Sciatic nerve (tissue), 2 donors: ENCODE results near the gene DNAJB14. TPM values are rescaled to one million over a fixed set of nuclear protein-coding genes. Genes with fewer than 3 reads are reported as not detected.

ENCODE experiments used
- ATAC-seq: fragments of 200-7000 bp; cut with Tn5 transposase; one replicate; pipeline ENCODE4 v1.9.1; 2020; ENCODE audit warnings: mild to moderate bottlenecking, moderate library complexity
- DNase-seq: peaks from one replicate; pipeline ENCODE4 v3.0.0-alpha.2; 2020; ENCODE audit warnings: low spot score
- intact Hi-C: fragments of 100-400 bp; cut with DNase I; formaldehyde crosslinking; loops from one replicate; pipeline ENCODE4 v1.14.2; 2022
- total RNA-seq: library from RNA; stranded (reverse); fragmentation: NEBNext Ultra II Directional; extraction: Animal tissue kit (Norgen Biotek cat#: 25700); gene quantifications from one replicate; pipeline ENCODE4 v1.2.1, GENCODE V29; 2021
- donor health status: DM: no; HTN: no; CAD: no.
- donor health status: DM: no; HTN: no; CAD: no.

The DNAJB14 gene
- total RNA-seq, 1 donor from 2014 or later = 52.9 TPM

DNA sequence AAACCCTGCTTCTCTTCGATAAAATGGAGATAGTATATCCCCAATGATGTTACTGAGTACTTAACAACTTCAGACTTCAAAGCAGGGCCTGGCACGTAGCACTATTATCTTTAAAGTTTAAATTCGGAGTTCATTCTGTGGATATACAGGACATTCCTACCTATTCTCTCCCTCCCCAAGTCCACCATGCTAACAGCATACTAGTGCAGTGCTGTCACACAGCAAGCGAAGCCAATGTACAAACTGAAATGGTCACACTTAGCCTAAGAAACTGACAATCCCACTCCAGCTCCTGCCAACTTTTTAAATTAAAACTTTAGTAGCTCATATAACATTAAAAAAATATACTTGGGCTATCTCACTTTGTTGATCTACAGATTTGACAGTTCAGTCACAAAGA lies 1.2 kb upstream of the DNAJB14 start:
- intact Hi-C loops = loop anchor here (10.0 kb wide), 1 partner anchor 53 kb away; the partner anchor contains the start of gene LAMTOR3
- ATAC-seq (no peak), DNase-seq (no peak)

GRCh38 chr4:99947190-99947578 lies 766 bp upstream of the DNAJB14 start:
- no peak for DNase-seq
- intact Hi-C loops = loop anchor here (10.0 kb wide), 1 partner anchor 52 kb away; the partner anchor contains the start of gene LAMTOR3
- ATAC-seq = no peak

DNA sequence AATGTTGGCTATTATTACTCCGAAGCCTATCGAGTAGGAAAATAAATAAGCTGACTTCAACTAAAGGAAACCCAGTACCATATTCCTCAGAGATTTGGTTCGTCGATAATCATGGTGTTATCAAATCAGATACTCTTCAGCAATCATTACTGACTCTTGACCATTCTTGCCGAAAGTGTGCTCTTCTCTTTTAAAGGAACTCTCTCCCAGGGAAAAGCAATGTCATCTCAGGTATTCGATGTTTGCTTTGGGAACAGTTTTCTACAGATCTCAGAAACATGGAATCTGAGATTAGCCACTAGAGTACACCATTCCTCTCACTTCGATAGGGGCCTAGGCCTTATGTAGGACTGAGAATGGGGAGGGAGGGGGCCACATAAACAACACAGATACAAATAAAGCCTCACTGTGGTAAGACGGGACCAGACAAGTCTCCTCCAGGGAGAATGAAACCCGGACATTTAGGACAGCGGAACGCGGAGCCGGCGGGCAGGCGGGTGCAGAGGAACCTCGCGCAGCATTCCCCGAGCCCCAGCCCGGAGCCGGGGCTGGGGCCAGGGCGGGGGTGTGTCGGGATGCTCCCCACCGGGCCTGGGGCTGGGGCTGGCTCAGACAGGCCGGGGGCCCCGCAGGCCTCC lies 581 bp downstream of the DNAJB14 start:
- DNase-seq (no peak), ATAC-seq (no peak)
- intact Hi-C loops = loop anchor here (10.0 kb wide), 1 partner anchor 51 kb away; the partner anchor contains the start of gene LAMTOR3

GRCh38 chr4:99943904-99944437 lies 2.4 kb downstream of the DNAJB14 start:
- ATAC-seq (no peak), DNase-seq (no peak)
- intact Hi-C loops = loop anchor here (10.0 kb wide), 1 partner anchor 49 kb away; the partner anchor contains the start of gene LAMTOR3

DNA sequence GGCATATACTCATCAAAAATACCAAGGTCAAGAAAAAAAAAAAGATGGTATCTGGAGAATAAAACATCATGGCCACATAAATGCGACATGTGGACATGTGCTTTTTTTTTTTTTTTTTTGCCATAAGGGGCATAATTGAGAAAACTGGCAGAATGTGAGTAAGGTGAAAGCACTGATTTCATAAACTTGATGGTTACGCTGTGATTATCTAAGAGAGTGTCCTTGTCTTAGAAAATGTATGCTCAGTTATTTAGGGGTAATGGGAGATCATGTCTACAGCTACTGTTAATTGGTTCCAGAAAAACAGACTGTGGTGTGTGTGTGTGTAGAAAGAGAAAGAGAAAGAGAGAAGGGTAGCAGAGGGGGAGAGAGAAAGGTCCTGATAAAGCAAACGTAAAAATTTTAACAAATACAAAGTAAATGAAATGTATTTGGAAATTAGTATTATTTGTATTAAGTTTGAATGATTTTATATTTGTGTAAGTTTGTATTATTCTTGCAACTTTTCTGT lies 8.1 kb downstream of the DNAJB14 start:
- DNase-seq (no peak), ATAC-seq (no peak)
- intact Hi-C loops = no loop called here

GRCh38 chr4:99934891-99935290 lies 11.5 kb downstream of the DNAJB14 start:
- no peak for DNase-seq
- no peak for ATAC-seq
- intact Hi-C loops = no loop called here

DNA sequence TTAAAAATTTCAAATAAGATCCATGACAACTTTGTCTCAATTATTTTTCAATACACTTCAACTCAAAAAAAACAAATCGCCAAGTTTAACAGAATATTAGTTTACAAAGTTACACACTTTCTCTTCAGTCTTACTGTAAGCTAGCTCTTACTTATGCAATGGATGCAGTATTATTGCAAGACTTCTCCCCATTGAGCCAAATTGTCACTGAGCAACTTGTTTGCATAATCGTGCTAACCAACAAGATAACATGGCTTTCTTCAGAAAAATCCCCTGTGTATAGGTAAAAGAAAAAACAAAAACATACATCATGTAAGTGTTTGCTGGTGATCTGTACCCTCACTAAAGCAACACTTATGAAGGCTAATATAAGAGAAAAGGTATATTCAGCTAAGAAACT lies 18.9 kb downstream of the DNAJB14 start:
- intact Hi-C loops = no loop called here
- no peak for DNase-seq
- no peak for ATAC-seq

GRCh38 chr4:99921174-99921573 lies 25.2 kb downstream of the DNAJB14 start:
- intact Hi-C loops = no loop called here
- no peak for ATAC-seq
- DNase-seq = no peak

DNA sequence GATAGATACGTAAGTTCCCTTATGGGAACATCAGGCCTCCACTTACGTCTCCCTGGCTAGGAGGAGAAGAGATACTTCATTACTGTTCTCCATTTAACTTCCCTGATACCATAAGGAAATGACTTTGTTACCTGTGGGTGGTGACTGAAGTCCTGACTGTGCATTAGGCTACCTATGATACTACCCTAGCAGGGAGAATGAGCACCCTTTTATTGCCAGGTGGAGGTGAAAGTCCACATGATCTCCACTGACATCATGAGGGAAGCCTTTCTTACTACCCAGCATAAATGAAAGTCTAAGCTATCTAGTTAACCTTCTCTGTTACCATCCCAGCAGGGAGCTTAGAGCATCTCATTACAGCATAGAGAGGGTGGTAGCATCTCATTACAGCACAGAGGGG lies 27.8 kb downstream of the DNAJB14 start:
- ATAC-seq = no peak
- no peak for DNase-seq
- intact Hi-C loops = no loop called here

GRCh38 chr4:99917575-99917974 lies 28.8 kb downstream of the DNAJB14 start:
- ATAC-seq (no peak), DNase-seq (no peak)
- intact Hi-C loops = no loop called here

DNA sequence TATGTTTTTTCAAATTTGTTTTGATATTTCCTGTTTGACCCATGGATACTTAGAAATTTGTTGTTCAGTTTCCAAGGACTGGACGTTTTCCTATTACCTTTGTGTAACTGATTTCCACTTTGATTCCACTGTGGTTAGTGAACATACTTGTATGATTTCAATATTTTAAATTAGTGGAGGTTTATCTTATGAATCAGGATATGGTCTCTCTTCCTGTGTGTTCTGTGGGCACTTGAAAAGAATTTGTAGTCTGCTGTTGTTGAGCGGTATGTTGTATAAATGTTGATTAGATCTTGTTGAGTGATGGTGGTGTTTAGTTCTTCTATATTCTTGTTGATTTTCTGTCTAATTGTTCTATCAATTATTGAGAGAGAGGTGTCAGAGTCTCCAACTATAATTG lies 31.0 kb downstream of the DNAJB14 start:
- intact Hi-C loops = no loop called here
- DNase-seq (no peak), ATAC-seq (no peak)

DNA sequence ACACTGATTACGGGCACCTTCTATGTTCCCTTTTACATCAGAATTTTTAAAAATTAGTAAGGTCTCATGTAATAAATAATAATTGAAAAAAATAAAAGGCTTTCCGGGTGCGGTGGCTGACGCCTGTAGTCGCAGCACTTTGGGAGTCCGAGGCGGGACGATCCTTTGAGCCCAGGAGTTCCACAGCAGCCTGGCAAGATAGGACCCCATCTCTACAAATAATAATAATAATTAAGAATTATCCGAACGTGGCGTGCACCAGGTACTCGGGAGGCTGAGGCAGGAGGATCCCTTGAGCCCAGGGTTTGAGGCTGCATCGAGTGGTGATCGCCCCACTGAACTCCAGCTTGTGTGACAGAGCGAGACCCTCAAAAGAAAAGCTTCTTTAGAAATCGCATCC lies 51.4 kb downstream of the DNAJB14 start:
- no peak for ATAC-seq
- no peak for DNase-seq
- intact Hi-C loops = loop anchor here (10.0 kb wide), 1 partner anchor 50 kb away; the partner anchor contains the start of gene DNAJB14

GRCh38 chr4:99894161-99894997 lies 52.0 kb downstream of the DNAJB14 start, which contains the start of gene LAMTOR3:
Gene LAMTOR3 (minus strand): TSS chr4:99894427. CDS start chr4:99893963, 464 bp downstream.
- peak; percentile 92 for DNase-seq
- intact Hi-C loops = loop anchor here (10.0 kb wide), 1 partner anchor 50 kb away; the partner anchor contains the start of gene DNAJB14
- peak; percentile 100 for ATAC-seq

DNA sequence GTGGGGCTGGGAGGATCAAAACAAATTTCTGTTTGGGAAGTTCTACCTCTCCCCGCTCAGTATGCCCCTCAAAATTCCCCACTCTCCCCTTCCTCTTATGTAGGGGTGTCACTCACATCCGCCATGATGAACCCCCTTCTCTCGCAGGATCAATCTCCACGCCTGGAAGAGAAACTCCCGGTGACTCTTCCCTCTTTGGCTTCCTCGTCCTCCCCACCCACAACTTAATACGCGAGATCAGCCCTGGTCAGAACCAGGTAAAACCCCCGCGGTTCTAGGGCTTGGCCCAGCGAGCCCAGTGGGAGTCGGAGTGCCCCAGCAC lies 52.6 kb downstream of the DNAJB14 start:
- ATAC-seq (no peak), DNase-seq (no peak)
- intact Hi-C loops = loop anchor here (10.0 kb wide), 1 partner anchor 51 kb away; the partner anchor contains the start of gene DNAJB14

GRCh38 chr4:99893029-99893428 lies 53.4 kb downstream of the DNAJB14 start:
- DNase-seq = no peak
- intact Hi-C loops = loop anchor here (10.0 kb wide), 1 partner anchor 52 kb away; the partner anchor contains the start of gene DNAJB14
- ATAC-seq = no peak

GRCh38 chr4:99891351-99891750 lies 55.1 kb downstream of the DNAJB14 start:
- intact Hi-C loops = loop anchor here (10.0 kb wide), 1 partner anchor 53 kb away; the partner anchor contains the start of gene DNAJB14
- no peak for ATAC-seq
- DNase-seq = no peak

- DNase-seq (no peak), ATAC-seq (no peak)
- intact Hi-C loops = no loop called here
Measured at GRCh38 chr4:99887837-99888236, 58.6 kb downstream of the DNAJB14 start.

- intact Hi-C loops = no loop called here
- DNase-seq (no peak), ATAC-seq (no peak)
Measured at GRCh38 chr4:99886146-99886545, 60.3 kb downstream of the DNAJB14 start.

DNA sequence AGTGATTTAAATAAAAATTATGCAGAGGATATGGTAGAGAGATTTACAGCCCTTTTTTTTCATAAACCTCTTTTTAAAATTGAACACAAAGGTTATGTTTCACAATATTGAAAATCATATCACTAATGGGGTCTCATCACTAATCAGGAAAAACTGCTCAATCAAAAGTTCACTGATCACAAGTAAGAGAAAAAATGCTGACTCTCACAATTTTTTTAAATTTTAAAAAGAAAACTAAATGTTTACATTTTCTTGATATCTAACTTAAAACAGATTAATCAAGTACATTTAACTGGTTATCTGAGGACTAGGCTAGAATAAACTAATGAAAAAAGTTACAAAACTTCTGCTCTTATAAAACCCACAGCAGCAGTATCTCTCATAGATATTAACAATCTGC lies 60.7 kb downstream of the DNAJB14 start:
- ATAC-seq (no peak), DNase-seq (no peak)
- intact Hi-C loops = no loop called here
